Measurements from ENCODE around the gene DBX1. TPM values are rescaled to one million over a fixed set of nuclear protein-coding genes. Genes with fewer than 3 reads are reported as not detected.

Gene DBX1
- total RNA-seq, 4 donors from 2014 or later, result not detected

DNA sequence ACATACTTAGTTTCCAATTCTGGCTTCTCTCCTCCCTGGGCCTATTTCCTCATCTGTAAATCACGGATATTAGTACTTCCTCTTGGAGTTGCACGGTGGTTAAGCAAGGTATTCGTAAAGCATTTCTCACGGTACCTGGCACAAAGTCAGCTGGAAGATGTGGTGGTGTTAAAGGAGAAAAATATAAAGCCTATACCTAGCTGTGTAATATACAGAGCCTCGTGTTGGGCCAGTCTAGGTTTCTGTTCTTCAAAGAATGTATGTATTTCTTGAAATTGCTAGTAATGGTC is 47.2 kb downstream of the DBX1 start:
- DNase-seq, result no peak
- no peaks in the 10 kb centered on the region for H3K9me3 ChIP-seq
- 26 to 35% methylated on average over 5 of the region's 5 CpGs for WGBS, 2 donors
- no peaks in the 10 kb centered on the region for H3K27me3 ChIP-seq
- peaks cover 23 to 28% of the 10 kb centered on the region in 2 donors for H3K36me3 ChIP-seq
- intact Hi-C loops (cut with DNase I), result no loop called here
- peaks cover 18 to 30% of the 10 kb centered on the region in 2 donors for H3K4me1 ChIP-seq
- H3K27ac ChIP-seq, result peak overlapping the region; percentile 89 to 93 (median 91)
- no peak overlapping the region for H3K4me3 ChIP-seq (replicated peaks in 1 of 3)
- no peak for TF ChIP-seq POLR2A (IDR thresholded peaks at IDR 0.05)
- TF ChIP-seq, protein P1, sequence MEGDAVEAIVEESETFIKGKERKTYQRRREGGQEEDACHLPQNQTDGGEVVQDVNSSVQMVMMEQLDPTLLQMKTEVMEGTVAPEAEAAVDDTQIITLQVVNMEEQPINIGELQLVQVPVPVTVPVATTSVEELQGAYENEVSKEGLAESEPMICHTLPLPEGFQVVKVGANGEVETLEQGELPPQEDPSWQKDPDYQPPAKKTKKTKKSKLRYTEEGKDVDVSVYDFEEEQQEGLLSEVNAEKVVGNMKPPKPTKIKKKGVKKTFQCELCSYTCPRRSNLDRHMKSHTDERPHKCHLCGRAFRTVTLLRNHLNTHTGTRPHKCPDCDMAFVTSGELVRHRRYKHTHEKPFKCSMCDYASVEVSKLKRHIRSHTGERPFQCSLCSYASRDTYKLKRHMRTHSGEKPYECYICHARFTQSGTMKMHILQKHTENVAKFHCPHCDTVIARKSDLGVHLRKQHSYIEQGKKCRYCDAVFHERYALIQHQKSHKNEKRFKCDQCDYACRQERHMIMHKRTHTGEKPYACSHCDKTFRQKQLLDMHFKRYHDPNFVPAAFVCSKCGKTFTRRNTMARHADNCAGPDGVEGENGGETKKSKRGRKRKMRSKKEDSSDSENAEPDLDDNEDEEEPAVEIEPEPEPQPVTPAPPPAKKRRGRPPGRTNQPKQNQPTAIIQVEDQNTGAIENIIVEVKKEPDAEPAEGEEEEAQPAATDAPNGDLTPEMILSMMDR (IDR thresholded peaks at IDR 0.05), result no peak

DNA sequence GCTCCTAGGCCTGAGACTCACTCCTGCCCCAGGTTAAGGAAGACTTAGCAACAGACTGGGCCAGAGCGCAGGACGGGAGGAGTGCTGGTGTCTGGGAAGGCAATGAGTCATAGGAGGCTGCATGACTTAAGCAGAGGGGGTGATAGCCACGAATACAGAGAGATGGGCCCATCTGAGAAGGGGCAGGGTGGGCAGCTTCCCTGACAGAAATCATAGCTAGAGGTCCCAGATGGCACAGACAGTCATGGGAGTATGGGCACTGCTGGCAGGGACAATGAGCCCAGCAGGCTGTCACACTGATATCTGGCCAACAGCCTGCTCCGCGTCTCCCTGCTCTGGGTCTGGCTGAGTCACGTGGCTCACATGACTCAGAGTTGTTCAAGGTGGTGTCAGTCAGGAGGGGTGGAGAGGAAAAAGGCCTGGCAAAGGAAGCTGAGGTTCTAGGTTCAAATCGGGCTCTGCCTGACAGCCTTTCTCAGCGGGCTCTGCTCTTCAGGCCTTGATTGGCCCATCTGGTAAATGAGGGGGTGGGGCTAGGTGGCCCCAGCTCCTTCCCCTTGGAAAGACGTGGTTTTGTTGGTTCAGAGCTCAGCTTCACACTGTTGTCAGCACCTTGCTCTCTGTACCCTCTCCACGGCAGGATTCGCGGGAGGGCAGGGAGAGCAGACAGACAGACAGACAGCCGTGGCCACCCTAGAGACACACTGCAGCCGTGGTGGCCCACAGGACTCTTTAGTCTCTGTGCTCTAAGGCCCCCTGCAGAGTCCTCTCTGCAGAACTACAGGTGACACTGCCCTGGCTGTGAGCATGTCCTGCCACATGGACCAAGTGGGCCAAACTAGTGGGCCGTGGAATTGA is 47.8 kb downstream of the DBX1 start:
- H3K27ac ChIP-seq, result peak overlapping the region; percentile 89 to 93 (median 91)
- TF ChIP-seq, protein P1 (IDR thresholded peaks at IDR 0.05), result no peak
- peak in 1 of 2 donors; percentile 39 for TF ChIP-seq POLR2A (IDR thresholded peaks at IDR 0.05)
- peak; percentile 87 to 89 for DNase-seq
- peaks cover 25 to 31% of the 10 kb centered on the region in 2 donors for H3K36me3 ChIP-seq
- H3K9me3 ChIP-seq, result no peaks in the 10 kb centered on the region
- H3K27me3 ChIP-seq, result no peaks in the 10 kb centered on the region
- H3K4me3 ChIP-seq (replicated peaks in 1 of 3), result no peak overlapping the region
- H3K4me1 ChIP-seq, result peaks cover 18 to 30% of the 10 kb centered on the region in 2 donors
- 54 to 60% methylated on average over 13 to 14 of the region's 15 CpGs for WGBS, 2 donors
- intact Hi-C loops (cut with DNase I), result no loop called here

DNA sequence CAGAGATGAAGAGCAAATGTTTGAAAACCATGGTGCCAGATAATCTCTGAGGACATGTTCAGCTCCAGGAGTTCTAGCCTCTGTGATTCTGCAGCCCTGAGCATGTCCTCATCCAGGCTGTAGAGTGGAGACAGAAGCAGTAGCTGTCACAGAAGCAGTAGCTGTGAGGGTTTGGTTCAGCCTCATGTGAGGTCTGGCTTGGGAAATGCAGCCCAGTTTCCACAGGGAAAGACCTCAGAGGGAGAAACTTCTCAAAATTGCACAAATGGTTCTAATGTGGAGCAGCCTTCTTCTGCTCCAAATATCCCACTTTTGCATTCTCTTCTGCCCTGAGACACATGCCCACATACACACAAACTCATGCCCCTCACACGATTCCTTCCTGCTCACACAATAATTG is 48.4 kb downstream of the DBX1 start:
- no peaks in the 10 kb centered on the region for H3K9me3 ChIP-seq
- TF ChIP-seq, protein P1 (IDR thresholded peaks at IDR 0.05), result no peak
- TF ChIP-seq POLR2A (IDR thresholded peaks at IDR 0.05), result no peak
- 100% methylated on average over 1 of the region's 1 CpG for WGBS, 2 donors
- no peak overlapping the region for H3K4me3 ChIP-seq (replicated peaks in 1 of 3)
- H3K36me3 ChIP-seq, result peaks cover 28 to 34% of the 10 kb centered on the region in 2 donors
- no peak for DNase-seq
- H3K4me1 ChIP-seq, result peaks cover 18 to 30% of the 10 kb centered on the region in 2 donors
- H3K27me3 ChIP-seq, result no peaks in the 10 kb centered on the region
- H3K27ac ChIP-seq, result peak overlapping the region; percentile 89 to 93 (median 91)
- intact Hi-C loops (cut with DNase I), result no loop called here

DNA sequence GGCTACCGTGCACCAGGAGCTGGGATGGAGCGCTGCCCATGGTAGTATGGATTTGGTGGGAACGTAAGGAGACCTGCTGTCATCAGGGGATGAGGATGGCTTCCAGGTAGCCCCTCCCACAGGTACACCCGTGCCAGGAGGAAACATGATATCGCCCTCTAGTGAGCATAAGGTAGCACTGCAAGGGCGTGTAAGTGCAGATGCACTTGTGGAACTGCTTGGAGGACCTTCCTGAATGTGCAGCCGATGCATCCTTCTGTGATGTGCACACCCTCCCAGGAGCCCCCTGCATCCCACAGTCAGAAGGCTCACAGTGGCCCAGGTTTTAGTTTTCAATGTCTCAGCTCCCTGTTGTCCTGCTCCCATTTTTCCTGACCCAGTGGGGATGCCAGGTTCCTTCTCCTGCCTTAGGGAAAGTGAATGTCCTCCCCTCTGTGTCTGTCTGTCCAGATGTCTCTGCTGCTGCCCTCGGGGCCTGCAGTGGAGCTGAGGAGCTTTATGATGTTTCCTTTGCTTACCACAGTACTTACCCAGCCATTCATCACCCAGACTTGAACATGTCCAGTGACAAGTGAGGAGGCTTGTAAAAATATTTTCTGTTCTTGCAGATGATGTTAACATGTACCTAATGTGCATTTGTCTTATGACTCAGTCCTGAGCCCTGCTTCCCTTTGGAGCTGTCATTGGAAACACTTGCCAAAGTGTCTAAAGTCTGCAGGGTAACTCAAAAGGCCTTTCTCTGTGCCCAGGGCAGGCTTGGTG is 49.2 kb downstream of the DBX1 start:
- Histone ChIP-seq H3K4me3 (replicated peaks in 1 of 3) (no peak overlapping the region), H3K9me3 (no peaks in the 10 kb centered on the region), H3K27me3 (no peaks in the 10 kb centered on the region), H3K36me3 (peaks cover 28 to 34% of the 10 kb centered on the region in 2 donors), H3K27ac (peak overlapping the region in 2 of 3 donors; percentile 91 to 93), H3K4me1 (peaks cover 18 to 30% of the 10 kb centered on the region in 2 donors)
- TF ChIP-seq, protein P1 (IDR thresholded peaks at IDR 0.05), result peak; percentile 54 to 88 (median 83)
- no peak for TF ChIP-seq POLR2A (IDR thresholded peaks at IDR 0.05)
- DNase-seq, result peak; percentile 62 to 63
- intact Hi-C loops (cut with DNase I), result no loop called here
- 28 to 36% methylated on average over 8 of the region's 8 CpGs for WGBS, 2 donors

Data from thyroid gland (tissue), 4 donors.